NCI-H774 (cell line): Measurements from ENCODE around the gene SHANK1.
"Not testable (repeated sequence)": the region's sequence is repeated elsewhere in the genome, so short reads cannot be mapped to it uniquely, and the experiment has no call there.

Experiments
- DNase-seq: peaks from one replicate; lab custom pipeline; 2025; lab: John Stamatoyannopoulos, UW

The SHANK1 gene

GRCh38 chr19:50719566-50719965 lies at the start of gene SHANK1:
SHANK1 (minus strand) TSS chr19:50719802; CDS start chr19:50716919, 2,883 bp downstream.
- DNase-seq: no peak

- no peak for DNase-seq
Observed at GRCh38 chr19:50768277-50768676, 48.7 kb upstream of the SHANK1 start.

GRCh38 chr19:50767263-50767662 lies 47.7 kb upstream of the SHANK1 start:
- not testable (repeated sequence) for DNase-seq

GRCh38 chr19:50766746-50767145 lies 47.1 kb upstream of the SHANK1 start:
- not testable (repeated sequence) for DNase-seq

GRCh38 chr19:50764409-50764808 lies 44.8 kb upstream of the SHANK1 start:
- no peak for DNase-seq

- not testable (repeated sequence) for DNase-seq
Observed at GRCh38 chr19:50763521-50763920, 43.9 kb upstream of the SHANK1 start.

GRCh38 chr19:50761501-50761900 lies 41.9 kb upstream of the SHANK1 start:
- not testable (repeated sequence) for DNase-seq

GRCh38 chr19:50759886-50760285 lies 40.3 kb upstream of the SHANK1 start:
- DNase-seq: no peak

GRCh38 chr19:50759076-50759475 lies 39.5 kb upstream of the SHANK1 start:
- not testable (repeated sequence) for DNase-seq

- DNase-seq: not testable (repeated sequence)
Observed at GRCh38 chr19:50757624-50758023, 38.0 kb upstream of the SHANK1 start.

GRCh38 chr19:50756244-50756643 lies 36.6 kb upstream of the SHANK1 start:
- DNase-seq: not testable (repeated sequence)

- no peak for DNase-seq
Observed at GRCh38 chr19:50753879-50754278, 34.3 kb upstream of the SHANK1 start.

- no peak for DNase-seq
Observed at GRCh38 chr19:50750010-50750409, 30.4 kb upstream of the SHANK1 start.

- DNase-seq: no peak
Observed at GRCh38 chr19:50749490-50749889, 29.9 kb upstream of the SHANK1 start.

- DNase-seq: not testable (repeated sequence)
Observed at GRCh38 chr19:50747141-50747540, 27.5 kb upstream of the SHANK1 start.

- DNase-seq: no peak
Observed at GRCh38 chr19:50745221-50745620, 25.6 kb upstream of the SHANK1 start.

GRCh38 chr19:50743537-50743936 lies 23.9 kb upstream of the SHANK1 start:
- no peak for DNase-seq

GRCh38 chr19:50741179-50741933 lies 21.8 kb upstream of the SHANK1 start:
- DNase-seq: no peak

- no peak for DNase-seq
Observed at GRCh38 chr19:50739914-50740426, 20.4 kb upstream of the SHANK1 start.

- no peak for DNase-seq
Observed at GRCh38 chr19:50739132-50739913, 19.7 kb upstream of the SHANK1 start.

GRCh38 chr19:50736338-50736737 lies 16.7 kb upstream of the SHANK1 start:
- DNase-seq: no peak

- no peak for DNase-seq
Observed at GRCh38 chr19:50735869-50736268, 16.3 kb upstream of the SHANK1 start.

GRCh38 chr19:50729894-50730293 lies 10.3 kb upstream of the SHANK1 start:
- DNase-seq: no peak
